Fibroblast of lung (primary cell): ENCODE measurements around the gene RENBP.

Source experiments
- CTCF ChIP-seq, 2 donors: IDR thresholded peaks in 1 of 2; conservative IDR thresholded peaks in 1 of 2; 1 replicate in 1 of 2; 2 replicates in 1 of 2; pipeline ENCODE4 v1.5.1; 2011 to 2012; ENCODE audit warnings: low read length in 2 of 2, control low read depth in 1 of 2, inconsistent platforms in 1 of 2, low read depth in 1 of 2, mild to moderate bottlenecking in 1 of 2
- EZH2 ChIP-seq: IDR thresholded peaks from 2 replicates; pipeline ENCODE4 v1.5.1; 2012; ENCODE audit warnings: low read length, control low read depth, mild to moderate bottlenecking; ENCODE audit errors: missing control alignments

- TF ChIP-seq CTCF (conservative IDR thresholded peaks at IDR 0.05 in 1 of 2, IDR thresholded peaks at IDR 0.05 in 1 of 2; ENCODE audit: low read depth in 1 of 2, low read length in 2 of 2) (no peak), EZH2 (no peak)
Observed at GRCh38 chrX:153955228-153955732, 10.8 kb upstream of the RENBP start.
